ENCODE results near the gene VPS4B. TPM values are rescaled to one million over a fixed set of nuclear protein-coding genes. Genes with fewer than 3 reads are reported as not detected.

VPS4B gene
- total and polyA plus RNA-seq, 2 experiments from 2014 or later = 30.2 to 49.4 TPM

- H3K9me3 Mint-ChIP-seq = no peaks in the 10 kb centered on the region
- no peaks in the 10 kb centered on the region for H3K79me2 ChIP-seq (replicated peaks; ENCODE audit: insufficient read depth)
- no peak overlapping the region for H2AFZ ChIP-seq
- H3K36me3 ChIP-seq (ENCODE audit: insufficient read depth) = no peaks in the 10 kb centered on the region
- TF ChIP-seq ZNF114 (CRISPR knock-in tag; IDR thresholded peaks at IDR 0.05) = no peak
- no peak for TF ChIP-seq EZH2phosphoT487 (IDR thresholded peaks at IDR 0.05; ENCODE audit: unreplicated experiment)
- no peak for TF ChIP-seq ZNF462 (CRISPR knock-in tag; IDR thresholded peaks at IDR 0.05)
- TF ChIP-seq CREB1 (CRISPR knock-in tag; IDR thresholded peaks at IDR 0.05; ENCODE audit: low read depth) = no peak
- no peak for TF ChIP-seq ETS1 (IDR thresholded peaks at IDR 0.05)
- TF ChIP-seq JUNB (IDR thresholded peaks at IDR 0.05; ENCODE audit: unreplicated experiment) = no peak
- no peak for TF ChIP-seq STAT1 (IDR thresholded peaks at IDR 0.05; ENCODE audit: unreplicated experiment)
- TF ChIP-seq CTCF (conservative IDR thresholded peaks at IDR 0.05; ENCODE audit: low read depth in 2 of 2) = no peak
- no peak for TF ChIP-seq ZNF331 (CRISPR knock-in tag; IDR thresholded peaks at IDR 0.05; ENCODE audit: low read depth)
- TF ChIP-seq NANOG (IDR thresholded peaks at IDR 0.05; ENCODE audit: borderline replicate concordance) = no peak
- no peak for TF ChIP-seq EZH2 (IDR thresholded peaks at IDR 0.05; ENCODE audit: low read depth, unreplicated experiment)
- TF ChIP-seq POLR2AphosphoS5 (IDR thresholded peaks at IDR 0.05; ENCODE audit: low read depth) = no peak
- no peak for TF ChIP-seq REST (IDR thresholded peaks at IDR 0.05; ENCODE audit: unreplicated experiment)
- ATAC-seq = no peak
- no peaks in the 10 kb centered on the region for H3K27me3 Mint-ChIP-seq (ENCODE audit: insufficient read depth, low read depth, poor library complexity)
- no peak overlapping the region for H3K4me3 Mint-ChIP-seq
- H3K27ac Mint-ChIP-seq = no peak overlapping the region
- no peak overlapping the region for H3K4me3 ChIP-seq
- no peaks in the 10 kb centered on the region for H3F3A ChIP-seq (replicated peaks; ENCODE audit: low read depth)
- H3K4me1 ChIP-seq (ENCODE audit: insufficient read depth) = no peaks in the 10 kb centered on the region
- no peaks in the 10 kb centered on the region for H3K9me2 ChIP-seq (ENCODE audit: insufficient read depth)
- H4K20me1 ChIP-seq (replicated peaks; ENCODE audit: insufficient read depth) = no peaks in the 10 kb centered on the region
- no peaks in the 10 kb centered on the region for H3K27me3 ChIP-seq (ENCODE audit: insufficient read depth)
- H3K27ac ChIP-seq (ENCODE audit: low read depth) = no peak overlapping the region
- no peak overlapping the region for H3K4me2 ChIP-seq
- DNase-seq (ENCODE audit: low spot score) = no peak
- H3K4me1 Mint-ChIP-seq = no peaks in the 10 kb centered on the region
- no peaks in the 10 kb centered on the region for H3K36me3 Mint-ChIP-seq (ENCODE audit: low read depth)
Observed at GRCh38 chr18:63382843-63383242, 39.4 kb downstream of the VPS4B start.

Measured in GM23338 (cell line).